Esophagus (tissue), 2 donors: ENCODE results near the gene ATP2B2. TPM values are rescaled to one million over a fixed set of nuclear protein-coding genes. Genes with fewer than 3 reads are reported as not detected.

ENCODE experiments used
- H3K27ac ChIP-seq, 2 donors: one replicate each; pipeline ENCODE4 v1.5.1; 2013; ENCODE audit warnings: low read depth in 2 of 2, mild to moderate bottlenecking in 2 of 2, inconsistent platforms in 1 of 2, low read length in 1 of 2, moderate library complexity in 1 of 2
- H3K27me3 ChIP-seq, 2 donors: one replicate each; pipeline ENCODE4 v1.6.1; 2013; ENCODE audit warnings: low read length in 2 of 2, control low read depth in 1 of 2, mild to moderate bottlenecking in 1 of 2; ENCODE audit not compliant: insufficient read depth in 2 of 2, control insufficient read depth in 1 of 2
- H3K36me3 ChIP-seq, 2 donors: one replicate each; pipeline ENCODE4 v1.6.1; 2013; ENCODE audit warnings: low read length in 1 of 2; ENCODE audit not compliant: control insufficient read depth in 2 of 2, insufficient read depth in 2 of 2
- H3K4me1 ChIP-seq, 2 donors: one replicate each; pipeline ENCODE4 v1.6.1; 2013; ENCODE audit warnings: low read length in 1 of 2; ENCODE audit not compliant: control insufficient read depth in 2 of 2, insufficient read depth in 2 of 2
- H3K4me3 ChIP-seq, 2 donors: one replicate each; pipeline ENCODE4 v1.5.1; 2013; ENCODE audit warnings: low read length in 2 of 2, mild to moderate bottlenecking in 2 of 2, low read depth in 1 of 2, moderate library complexity in 1 of 2
- H3K9me3 ChIP-seq, 2 donors: one replicate each; pipeline ENCODE4 v1.6.1; 2013; ENCODE audit warnings: mild to moderate bottlenecking in 2 of 2, low read depth in 1 of 2, low read length in 1 of 2, moderate library complexity in 1 of 2; ENCODE audit not compliant: control insufficient read depth in 2 of 2, insufficient read depth in 1 of 2
- WGBS, 2 donors: extraction: QIAGEN DNeasy Blood & Tissue Kit; methylation state at CpG; one replicate each; pipeline ENCODE4 v1.1.7; 2013; 5-methylcytosine and 5-hydroxymethylcytosine counted together
- polyA plus RNA-seq, 2 donors: library from polyadenylated mRNA; stranded (reverse); fragments of 200-250 nt; gene quantifications; one replicate each; pipeline ENCODE4 v1.2.3, GENCODE V29; 2013
- donor health status: healthy with polysubstance abuse.
- donor health status: Bipolar disorder and iron deficiency.

The ATP2B2 gene
- polyA plus RNA-seq, 2 donors = 0.06 to 0.08 TPM

- Histone ChIP-seq H3K9me3 (no peaks in the 10 kb centered on the region), H3K27me3 (no peaks in the 10 kb centered on the region), H3K4me1 (peaks cover 0 to under 1% of the 10 kb centered on the region in 2 donors), H3K4me3 (no peak overlapping the region), H3K27ac (no peak overlapping the region), H3K36me3 (no peaks in the 10 kb centered on the region)
- 87% methylated on average over 10 of the region's 10 CpGs for WGBS, 2 donors
These were observed 15.5 kb downstream of the ATP2B2 start for GRCh38 chr3:10489746-10490483.

GRCh38 chr3:10487988-10488633 is 17.3 kb downstream of the ATP2B2 start:
- no peaks in the 10 kb centered on the region for H3K4me1 ChIP-seq
- H3K36me3 ChIP-seq = no peaks in the 10 kb centered on the region
- no peak overlapping the region for H3K4me3 ChIP-seq
- H3K9me3 ChIP-seq = no peaks in the 10 kb centered on the region
- H3K27me3 ChIP-seq = no peaks in the 10 kb centered on the region
- no peak overlapping the region for H3K27ac ChIP-seq
- 81 to 90% methylated on average over 3 of the region's 4 CpGs for WGBS, 2 donors

- Histone ChIP-seq H3K36me3 (no peaks in the 10 kb centered on the region), H3K9me3 (no peaks in the 10 kb centered on the region), H3K27ac (no peak overlapping the region), H3K4me1 (peaks cover 0 to 4% of the 10 kb centered on the region in 2 donors), H3K27me3 (no peaks in the 10 kb centered on the region), H3K4me3 (no peak overlapping the region)
- 83 to 86% methylated on average over 8 of the region's 8 CpGs for WGBS, 2 donors
These were observed 19.6 kb downstream of the ATP2B2 start for GRCh38 chr3:10485806-10486205.

- H3K27me3 ChIP-seq = no peaks in the 10 kb centered on the region
- peaks cover 0 to 4% of the 10 kb centered on the region in 2 donors for H3K4me1 ChIP-seq
- no peak overlapping the region for H3K27ac ChIP-seq
- H3K36me3 ChIP-seq = no peaks in the 10 kb centered on the region
- H3K4me3 ChIP-seq = no peak overlapping the region
- H3K9me3 ChIP-seq = no peaks in the 10 kb centered on the region
- WGBS, 2 donors = 44 to 66% methylated on average over 12 of the region's 12 CpGs
These were observed 20.0 kb downstream of the ATP2B2 start for GRCh38 chr3:10485380-10485779.

GRCh38 chr3:10484709-10485108 is 20.7 kb downstream of the ATP2B2 start:
- H3K4me3 ChIP-seq = no peak overlapping the region
- 83 to 85% methylated on average over 3 of the region's 3 CpGs for WGBS, 2 donors
- H3K4me1 ChIP-seq = peaks cover 0 to 4% of the 10 kb centered on the region in 2 donors
- no peaks in the 10 kb centered on the region for H3K27me3 ChIP-seq
- no peaks in the 10 kb centered on the region for H3K36me3 ChIP-seq
- H3K27ac ChIP-seq = no peak overlapping the region
- no peaks in the 10 kb centered on the region for H3K9me3 ChIP-seq

GRCh38 chr3:10483686-10484345 is 21.6 kb downstream of the ATP2B2 start:
- no peak overlapping the region for H3K4me3 ChIP-seq
- no peak overlapping the region for H3K27ac ChIP-seq
- H3K27me3 ChIP-seq = no peaks in the 10 kb centered on the region
- no peaks in the 10 kb centered on the region for H3K36me3 ChIP-seq
- WGBS, 2 donors = 43 to 58% methylated on average over 13 of the region's 13 CpGs
- peaks cover 0 to 4% of the 10 kb centered on the region in 2 donors for H3K4me1 ChIP-seq
- no peaks in the 10 kb centered on the region for H3K9me3 ChIP-seq

GRCh38 chr3:10483364-10483675 is 22.1 kb downstream of the ATP2B2 start:
- Histone ChIP-seq H3K4me1 (peaks cover 0 to 4% of the 10 kb centered on the region in 2 donors), H3K27ac (no peak overlapping the region), H3K36me3 (no peaks in the 10 kb centered on the region), H3K4me3 (no peak overlapping the region), H3K9me3 (no peaks in the 10 kb centered on the region), H3K27me3 (no peaks in the 10 kb centered on the region)
- 51 to 66% methylated on average over 4 of the region's 4 CpGs for WGBS, 2 donors

- WGBS, 2 donors = 75 to 85% methylated on average over 13 of the region's 13 CpGs
- H3K27me3 ChIP-seq = no peaks in the 10 kb centered on the region
- no peak overlapping the region for H3K4me3 ChIP-seq
These were observed 22.6 kb downstream of the ATP2B2 start for GRCh38 chr3:10482631-10483363.

GRCh38 chr3:10480871-10481378 is 24.5 kb downstream of the ATP2B2 start:
- Histone ChIP-seq H3K9me3 (no peaks in the 10 kb centered on the region), H3K4me3 (no peak overlapping the region), H3K27me3 (no peaks in the 10 kb centered on the region), H3K36me3 (no peaks in the 10 kb centered on the region), H3K27ac (no peak overlapping the region), H3K4me1 (peaks cover 0 to 4% of the 10 kb centered on the region in 2 donors)
- 69 to 76% methylated on average over 4 of the region's 4 CpGs for WGBS, 2 donors

More at GRCh38 chr3:10482631-10483363, 22.6 kb downstream of the ATP2B2 start:
- no peak overlapping the region for H3K27ac ChIP-seq
- H3K9me3 ChIP-seq = no peaks in the 10 kb centered on the region
- H3K4me1 ChIP-seq = peaks cover 0 to 4% of the 10 kb centered on the region in 2 donors
- no peaks in the 10 kb centered on the region for H3K36me3 ChIP-seq
